ENCODE measurements around the gene MAP1LC3B. TPM values are rescaled to one million over a fixed set of nuclear protein-coding genes. Genes with fewer than 3 reads are reported as not detected.

Gene MAP1LC3B
- total RNA-seq, 5 donors from 2014 or later (not counting 1 experiment from before 2014, with no cell fraction given) = 51.3 to 90.4 (median 53.3) TPM

GRCh38 chr16:87344931-87345631 lies 47.1 kb upstream of the MAP1LC3B start:
- Mint-ChIP-seq H3K27ac (peak overlapping the region; percentile 95 to 99), H3K9me3 (no peaks in the 10 kb centered on the region), H3K27me3 (no peaks in the 10 kb centered on the region), H3K4me1 (peaks cover 20 to 35% (median 26%) of the 10 kb centered on the region in 3 donors), H3K36me3 (peaks cover 34% of the 10 kb centered on the region), H3K4me3 (peak overlapping the region; percentile 59 to 77 (median 67))
- ChIA-PET POLR2A (interaction anchor here in 1 of 2 donors (0.6 kb wide), 1 partner anchor 39 kb away, joined by 3 read pairs; the partner anchor contains the start of gene FBXO31), CTCF (interaction anchor here in 1 of 2 donors (0.7 to 0.9 kb wide), 2 partner anchors 37 to 39 kb away, joined by 4 to 5 read pairs; no protein-coding TSS in a partner anchor)
- WGBS (ENCODE audit: insufficient coverage) = 71% methylated on average over 8 of the region's 17 CpGs
- Histone ChIP-seq H3K4me1 (ENCODE audit: control insufficient read depth in 1 of 2, extremely low read depth in 1 of 2, insufficient read depth in 2 of 2, low read length in 2 of 2) (peaks cover 0 to 28% of the 10 kb centered on the region in 2 experiments), H3K9me3 (no peaks in the 10 kb centered on the region), H3K36me3 (ENCODE audit: control insufficient read depth in 2 of 2, extremely low read depth in 1 of 2, insufficient read depth in 1 of 2, low read length in 1 of 2) (peaks cover 23 to 41% of the 10 kb centered on the region in 2 donors), H3K27ac (ENCODE audit: low read length) (peak overlapping the region; percentile 62), H3K27me3 (replicated peaks in 1 of 2; ENCODE audit: control insufficient read depth in 2 of 2, extremely low read depth in 1 of 2, insufficient read depth in 2 of 2, low read length in 1 of 2) (no peaks in the 10 kb centered on the region), H3K4me3 (ENCODE audit: control insufficient read depth in 1 of 2, extremely low read depth in 1 of 2, low read length in 1 of 2) (no peak overlapping the region)
- DNase-seq (peak; percentile 11 to 68 (median 43)), ATAC-seq (replicated peaks in 1 of 4) (peak; percentile 85 to 90 (median 86))

DNA sequence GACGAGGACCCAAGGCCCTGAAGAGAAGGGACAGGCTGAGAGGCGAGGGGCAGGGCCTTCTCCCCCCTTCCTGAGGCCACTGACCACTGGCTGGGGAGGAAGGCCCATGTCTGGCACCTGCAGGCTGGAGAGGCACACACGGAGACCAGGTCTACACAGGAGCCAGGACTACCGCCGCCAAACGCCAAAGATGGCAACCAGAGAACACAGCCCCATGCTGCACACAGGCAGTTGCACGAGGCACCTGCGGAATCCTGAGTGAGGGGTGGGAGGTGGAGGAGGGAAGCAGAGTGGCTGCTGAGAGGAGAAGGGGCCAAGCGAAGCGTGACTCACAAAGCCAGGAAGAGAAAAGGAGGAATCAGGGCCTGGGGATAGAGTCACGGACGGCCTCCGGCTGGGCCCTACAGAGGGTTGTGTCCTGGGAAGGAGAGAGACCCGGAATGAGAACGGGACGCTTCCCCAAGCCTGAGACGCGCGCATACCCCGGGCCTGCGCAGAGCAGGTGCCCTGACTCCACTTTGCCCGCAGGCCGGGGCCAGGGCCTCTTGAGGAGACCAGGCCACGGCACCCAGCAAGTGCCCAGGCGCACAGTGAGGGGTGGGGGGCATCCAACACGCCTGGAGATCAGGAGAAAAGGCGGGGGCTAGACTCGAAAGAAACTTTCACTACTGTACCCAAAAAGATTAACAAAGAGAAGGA lies 46.3 kb upstream of the MAP1LC3B start:
- ChIA-PET POLR2A (no interaction called here), CTCF (interaction anchor here in 1 of 2 donors (0.9 kb wide), 1 partner anchor 36 kb away, joined by 4 read pairs; no protein-coding TSS in a partner anchor)
- Histone ChIP-seq H3K27ac (ENCODE audit: low read length) (peak overlapping the region; percentile 62), H3K9me3 (no peaks in the 10 kb centered on the region), H3K4me3 (ENCODE audit: control insufficient read depth in 1 of 2, extremely low read depth in 1 of 2, low read length in 1 of 2) (no peak overlapping the region), H3K27me3 (replicated peaks in 1 of 2; ENCODE audit: control insufficient read depth in 2 of 2, extremely low read depth in 1 of 2, insufficient read depth in 2 of 2, low read length in 1 of 2) (no peaks in the 10 kb centered on the region), H3K36me3 (ENCODE audit: control insufficient read depth in 2 of 2, extremely low read depth in 1 of 2, insufficient read depth in 1 of 2, low read length in 1 of 2) (peaks cover 25 to 41% of the 10 kb centered on the region in 2 donors), H3K4me1 (ENCODE audit: control insufficient read depth in 1 of 2, extremely low read depth in 1 of 2, insufficient read depth in 2 of 2, low read length in 2 of 2) (peaks cover 0 to 28% of the 10 kb centered on the region in 2 experiments)
- H3K36me3 Mint-ChIP-seq = peaks cover 36% of the 10 kb centered on the region
- no peak for DNase-seq
- H3K4me1 Mint-ChIP-seq = peaks cover 20 to 33% (median 26%) of the 10 kb centered on the region in 3 donors
- H3K27me3 Mint-ChIP-seq = no peaks in the 10 kb centered on the region
- no peak for ATAC-seq (replicated peaks in 1 of 4)
- WGBS (ENCODE audit: insufficient coverage) = 86% methylated on average over 17 of the region's 28 CpGs
- no peaks in the 10 kb centered on the region for H3K9me3 Mint-ChIP-seq
- H3K27ac Mint-ChIP-seq = peak overlapping the region; percentile 95 to 99
- peak overlapping the region in 2 of 3 donors; percentile 67 to 77 for H3K4me3 Mint-ChIP-seq

DNA sequence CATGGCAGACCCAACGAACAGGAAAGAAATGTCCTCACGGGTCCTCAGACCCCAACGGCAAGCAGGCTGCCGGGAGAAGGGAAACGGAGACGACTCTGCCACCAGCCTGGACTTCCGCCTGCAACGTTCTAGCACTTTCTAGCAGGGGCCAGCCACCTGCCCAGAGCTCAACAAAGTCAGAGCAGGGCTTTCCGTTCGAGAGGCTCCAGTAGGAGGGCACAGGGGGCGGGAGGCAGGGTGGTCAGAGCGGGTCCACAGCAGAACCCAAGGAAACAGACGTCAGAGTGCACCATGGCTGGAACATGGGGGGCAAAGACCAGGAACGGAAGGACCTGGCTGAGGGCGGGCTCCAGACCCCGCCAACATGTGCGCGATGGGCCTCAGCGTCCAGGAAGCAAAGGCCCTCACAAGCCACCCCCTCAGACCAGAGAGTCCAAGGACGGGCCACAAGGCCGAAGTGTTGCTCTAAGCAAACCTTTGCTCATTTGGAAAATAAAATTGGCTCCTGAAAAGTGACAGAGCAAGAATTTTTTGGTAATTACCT lies 45.5 kb upstream of the MAP1LC3B start:
- Mint-ChIP-seq H3K36me3 (peaks cover 33% of the 10 kb centered on the region), H3K4me3 (no peak overlapping the region), H3K9me3 (no peaks in the 10 kb centered on the region), H3K27me3 (no peaks in the 10 kb centered on the region), H3K27ac (peak overlapping the region in 1 of 2 donors; percentile 36), H3K4me1 (peaks cover 17 to 32% (median 30%) of the 10 kb centered on the region in 3 donors)
- no peak for ATAC-seq (replicated peaks in 1 of 4)
- WGBS (ENCODE audit: insufficient coverage) = 98% methylated on average over 21 of the region's 21 CpGs
- peaks cover 27 to 40% of the 10 kb centered on the region in 2 donors for H3K36me3 ChIP-seq (ENCODE audit: control insufficient read depth in 2 of 2, extremely low read depth in 1 of 2, insufficient read depth in 1 of 2, low read length in 1 of 2)
- H3K4me1 ChIP-seq (ENCODE audit: control insufficient read depth in 1 of 2, extremely low read depth in 1 of 2, insufficient read depth in 2 of 2, low read length in 2 of 2) = peaks cover 0 to 28% of the 10 kb centered on the region in 2 experiments
- no peaks in the 10 kb centered on the region for H3K9me3 ChIP-seq
- peak overlapping the region; percentile 62 for H3K27ac ChIP-seq (ENCODE audit: low read length)
- ChIA-PET CTCF (no interaction called here), POLR2A (no interaction called here)
- DNase-seq = no peak
- no peak overlapping the region for H3K4me3 ChIP-seq (ENCODE audit: control insufficient read depth in 1 of 2, extremely low read depth in 1 of 2, low read length in 1 of 2)
- H3K27me3 ChIP-seq (replicated peaks in 1 of 2; ENCODE audit: control insufficient read depth in 2 of 2, extremely low read depth in 1 of 2, insufficient read depth in 2 of 2, low read length in 1 of 2) = no peaks in the 10 kb centered on the region

GRCh38 chr16:87347932-87348615 lies 44.1 kb upstream of the MAP1LC3B start:
- ChIA-PET POLR2A (no interaction called here), CTCF (interaction anchor here in 1 of 2 donors (0.7 kb wide), 1 partner anchor 35 kb away, joined by 5 read pairs; no protein-coding TSS in a partner anchor)
- H3K4me1 Mint-ChIP-seq = peaks cover 17 to 33% (median 29%) of the 10 kb centered on the region in 3 donors
- Histone ChIP-seq H3K9me3 (no peaks in the 10 kb centered on the region), H3K27ac (ENCODE audit: low read length) (no peak overlapping the region), H3K27me3 (replicated peaks in 1 of 2; ENCODE audit: control insufficient read depth in 2 of 2, extremely low read depth in 1 of 2, insufficient read depth in 2 of 2, low read length in 1 of 2) (no peaks in the 10 kb centered on the region), H3K36me3 (ENCODE audit: control insufficient read depth in 2 of 2, extremely low read depth in 1 of 2, insufficient read depth in 1 of 2, low read length in 1 of 2) (peaks cover 22 to 27% of the 10 kb centered on the region in 2 donors), H3K4me3 (ENCODE audit: control insufficient read depth in 1 of 2, extremely low read depth in 1 of 2, low read length in 1 of 2) (no peak overlapping the region), H3K4me1 (ENCODE audit: control insufficient read depth in 1 of 2, extremely low read depth in 1 of 2, insufficient read depth in 2 of 2, low read length in 2 of 2) (peaks cover 0 to 28% of the 10 kb centered on the region in 2 experiments)
- peaks cover 27% of the 10 kb centered on the region for H3K36me3 Mint-ChIP-seq
- no peak for DNase-seq
- no peaks in the 10 kb centered on the region for H3K27me3 Mint-ChIP-seq
- H3K9me3 Mint-ChIP-seq = no peaks in the 10 kb centered on the region
- no peak for ATAC-seq (replicated peaks in 1 of 4)
- 96% methylated on average over 9 of the region's 13 CpGs for WGBS (ENCODE audit: insufficient coverage)
- H3K4me3 Mint-ChIP-seq = no peak overlapping the region
- H3K27ac Mint-ChIP-seq = peak overlapping the region; percentile 58 to 67

DNA sequence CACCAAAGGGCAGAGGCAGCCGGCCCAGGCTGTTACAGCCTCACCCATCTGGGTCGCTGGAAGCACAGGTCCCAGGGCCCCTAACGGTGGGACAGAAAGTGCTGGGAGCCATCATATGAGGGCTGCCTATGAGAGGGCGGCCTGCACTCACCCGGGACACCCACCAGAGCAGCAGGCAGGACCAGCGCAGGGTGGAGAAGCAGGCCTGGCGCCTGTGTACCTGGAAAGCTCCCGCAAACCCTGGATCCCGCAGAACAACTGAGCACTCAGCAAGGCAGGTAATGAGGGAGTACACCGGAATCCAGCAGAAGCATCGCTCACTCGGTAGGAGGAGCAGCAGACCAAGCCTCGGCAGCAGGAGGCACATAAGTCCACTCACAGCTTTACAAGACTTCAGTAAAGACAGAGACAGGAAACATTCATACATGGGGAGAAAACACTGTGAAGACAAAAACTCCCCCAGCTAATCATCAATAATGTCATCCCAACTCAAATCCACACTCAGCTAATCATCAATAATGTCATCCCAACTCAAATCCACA lies 43.4 kb upstream of the MAP1LC3B start:
- ATAC-seq (replicated peaks in 1 of 4) = no peak
- no peak overlapping the region for H3K27ac ChIP-seq (ENCODE audit: low read length)
- 98% methylated on average over 12 of the region's 13 CpGs for WGBS (ENCODE audit: insufficient coverage)
- no peak overlapping the region for H3K4me3 ChIP-seq (ENCODE audit: control insufficient read depth in 1 of 2, extremely low read depth in 1 of 2, low read length in 1 of 2)
- Mint-ChIP-seq H3K36me3 (peaks cover 26% of the 10 kb centered on the region), H3K27me3 (no peaks in the 10 kb centered on the region), H3K9me3 (no peaks in the 10 kb centered on the region), H3K27ac (no peak overlapping the region), H3K4me1 (peaks cover 17 to 30% (median 25%) of the 10 kb centered on the region in 3 donors), H3K4me3 (no peak overlapping the region)
- peaks cover 23 to 25% of the 10 kb centered on the region in 2 donors for H3K36me3 ChIP-seq (ENCODE audit: control insufficient read depth in 2 of 2, extremely low read depth in 1 of 2, insufficient read depth in 1 of 2, low read length in 1 of 2)
- no peaks in the 10 kb centered on the region for H3K9me3 ChIP-seq
- H3K4me1 ChIP-seq (ENCODE audit: control insufficient read depth in 1 of 2, extremely low read depth in 1 of 2, insufficient read depth in 2 of 2, low read length in 2 of 2) = peaks cover 0 to 28% of the 10 kb centered on the region in 2 experiments
- no peak for DNase-seq
- H3K27me3 ChIP-seq (replicated peaks in 1 of 2; ENCODE audit: control insufficient read depth in 2 of 2, extremely low read depth in 1 of 2, insufficient read depth in 2 of 2, low read length in 1 of 2) = no peaks in the 10 kb centered on the region
- ChIA-PET CTCF (no interaction called here), POLR2A (no interaction called here)

All from T-cell (primary cell).